HG03159 (cell line): ENCODE measurements around the gene LGR6.

Experiments
- ATAC-seq: cut with Tn5 transposase; IDR thresholded peaks from one replicate; pipeline ENCODE4 v1.9.1; 2021; ENCODE audit warnings: mild to moderate bottlenecking, moderate library complexity; ENCODE audit not compliant: unreplicated experiment

LGR6 gene

DNA sequence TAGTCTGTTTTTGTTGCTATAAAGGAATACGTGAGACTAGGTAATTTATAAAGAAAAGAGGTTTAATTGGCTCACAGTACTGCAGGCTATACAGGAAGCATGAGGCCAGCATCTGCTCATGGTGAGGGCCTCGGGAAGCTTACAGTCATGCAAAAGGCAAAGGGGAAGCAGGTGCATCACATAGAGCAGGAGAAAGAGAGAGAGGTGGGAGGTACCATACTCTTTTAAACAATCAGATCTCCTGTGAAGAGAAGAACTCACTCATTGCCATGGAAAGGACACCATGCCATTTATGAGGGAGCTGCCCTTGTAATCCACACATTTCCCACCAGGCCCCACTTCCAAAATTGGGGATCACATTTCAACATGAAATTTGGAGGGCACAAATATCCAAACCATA lies 167.6 kb downstream of the LGR6 start:
- ATAC-seq: no peak

DNA sequence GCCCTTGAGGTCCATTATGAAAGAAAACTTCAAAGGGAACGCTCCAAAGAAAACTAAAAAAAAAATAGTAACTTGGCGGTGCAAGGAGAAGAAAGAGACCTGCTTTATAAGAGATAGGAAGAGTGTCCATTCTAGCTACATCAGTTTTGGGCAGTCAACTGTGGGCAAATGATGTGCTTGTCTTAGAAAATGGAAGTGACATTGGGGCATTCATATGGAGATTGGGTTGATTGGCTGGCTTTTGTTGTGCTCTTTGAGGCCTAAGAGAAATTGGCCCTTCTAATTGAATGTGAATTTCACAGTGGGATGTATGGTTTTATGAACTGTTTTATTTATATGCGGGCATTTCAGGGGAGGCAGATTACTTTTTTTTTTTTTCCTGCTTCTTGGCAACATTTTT lies 168.1 kb downstream of the LGR6 start:
- no peak for ATAC-seq

DNA sequence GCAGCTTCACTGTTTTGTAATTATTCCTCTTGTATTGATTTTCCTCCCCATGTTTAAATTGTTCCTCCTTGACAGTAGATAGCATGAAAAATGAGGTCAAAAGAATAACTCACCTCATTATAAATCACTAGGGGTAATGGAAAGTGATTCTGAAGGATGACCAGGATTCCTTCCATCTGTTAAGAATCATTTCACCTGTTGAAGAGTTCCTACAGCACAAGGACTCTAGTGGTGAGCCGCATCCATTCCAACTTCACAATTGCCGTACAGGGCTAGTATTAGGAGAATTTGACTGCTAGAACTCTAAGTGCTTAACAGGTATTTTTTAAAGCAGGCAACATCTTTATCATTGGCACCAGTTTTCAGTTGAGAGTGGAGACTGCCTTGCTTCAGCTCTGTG lies 168.6 kb downstream of the LGR6 start:
- no peak for ATAC-seq

GRCh38 chr1:202365092-202365815 lies 171.7 kb downstream of the LGR6 start:
- ATAC-seq: no peak

- ATAC-seq: no peak
Observed at GRCh38 chr1:202367271-202367670, 173.7 kb downstream of the LGR6 start.
